Heart left ventricle (tissue), 13 donors: ENCODE data around the gene C3orf49.

Source experiments
- CTCF ChIP-seq, 12 donors: fragments of 200-600 bp; sonication (generic) in 4 of 12; IDR thresholded peaks; one replicate each; pipeline versions ENCODE4 v1.5.0 to v1.8.0; 2018 to 2022; ENCODE audit warnings: antibody characterized with exemption in 12 of 12, mild to moderate bottlenecking in 5 of 12
- POLR2A ChIP-seq, 2 donors: fragments of 450-650 bp; IDR thresholded peaks; one replicate each; pipeline ENCODE4 v1.6.1; 2017; ENCODE audit warnings: antibody characterized with exemption in 2 of 2, mild to moderate bottlenecking in 2 of 2, moderate library complexity in 2 of 2
- donor health status: ischemic (EF 13 %, LVEDD 7.1; RV severe dilation, severe dysfunction).
- donor health status: DM: no; HTN: yes; CAD: no.
- donor health status: DM: no; HTN: no; CAD: no.
- donor health status: ischemic (EF 25% LVEDD 6.9; RV normal size, moderate dysfunction).
- donor health status: ischemic (EF 25% LVEDD 5.7; RV mildly dilated, moderate dysfunction).
- donor health status: ischemic (EF 35%, LVEDD 5.7; RV mildly dilated, moderate dysfunction).
- donor health status: nonischemic (EF 11% LVEDD 7.7; RV severe dilation, severe dysfunction).
- donor health status: DM: yes; HTN: yes; CAD: no.
- donor health status: PGD.
- donor health status: ischemic (EF 29% LVEDD 5.4; RV normal size, mild dysfunction).
- donor health status: nonischemic (EF 23%, LVEDD 6.1; RV moderate dilation, normal function).

- TF ChIP-seq POLR2A (IDR thresholded peaks at IDR 0.05) = no peak
- TF ChIP-seq CTCF (IDR thresholded peaks at IDR 0.05) = no peak
Measured at GRCh38 chr3:63875510-63875909, 56.4 kb downstream of the C3orf49 start.
